T-helper 2 cell (primary cell): Measurements from ENCODE around the gene CPLX3.
A peak's percentile ranks its signal among the peaks of the same experiment; 100 is the strongest.

ENCODE experiments used
- DNase-seq, 5 experiments: peaks; one replicate each; pipeline versions ENCODE4 v3.0.0 to v3.0.0-alpha.2; 2012 to 2022

CPLX3 gene

GRCh38 chr15:74830868-74831267, 4.4 kb downstream of the CPLX3 start:
- no peak for DNase-seq

- DNase-seq, result no peak
Observed at GRCh38 chr15:74831813-74832495, 5.5 kb downstream of the CPLX3 start.

GRCh38 chr15:74832826-74833225, 6.4 kb downstream of the CPLX3 start:
- no peak for DNase-seq

GRCh38 chr15:74833376-74834107, 7.1 kb downstream of the CPLX3 start:
- no peak for DNase-seq

GRCh38 chr15:74835312-74835823, 8.9 kb downstream of the CPLX3 start:
- DNase-seq, result peak in 3 of 5 experiments; percentile 16 to 28 (median 26)

GRCh38 chr15:74836846-74837245, 10.4 kb downstream of the CPLX3 start:
- no peak for DNase-seq

GRCh38 chr15:74837482-74838136, 11.2 kb downstream of the CPLX3 start:
- no peak for DNase-seq

- no peak for DNase-seq
Observed at GRCh38 chr15:74838137-74838516, 11.7 kb downstream of the CPLX3 start.

- DNase-seq, result no peak
Observed at GRCh38 chr15:74838746-74839525, 12.5 kb downstream of the CPLX3 start.

- DNase-seq, result no peak
Observed at GRCh38 chr15:74839526-74840395, 13.3 kb downstream of the CPLX3 start.

- DNase-seq, result no peak
Observed at GRCh38 chr15:74840851-74841775, 14.7 kb downstream of the CPLX3 start.

- no peak for DNase-seq
Observed at GRCh38 chr15:74841891-74842373, 15.5 kb downstream of the CPLX3 start.

- DNase-seq, result peak; percentile 86 to 93 (median 90)
Observed at GRCh38 chr15:74842581-74843444, 16.4 kb downstream of the CPLX3 start, which contains the start of gene ULK3. ULK3 (minus strand) TSS chr15:74843156; CDS start chr15:74843105, 51 bp downstream.

GRCh38 chr15:74843445-74843828, 17.0 kb downstream of the CPLX3 start:
- DNase-seq, result no peak

GRCh38 chr15:74843891-74844299, 17.5 kb downstream of the CPLX3 start:
- DNase-seq, result no peak

- peak in 1 of 5 experiments; percentile 56 for DNase-seq
Observed at GRCh38 chr15:74844319-74845207, 18.1 kb downstream of the CPLX3 start.

- peak in 4 of 5 experiments; percentile 38 to 90 (median 42) for DNase-seq
Observed at GRCh38 chr15:74845208-74845568, 18.8 kb downstream of the CPLX3 start.

- peak in 1 of 5 experiments; percentile 79 for DNase-seq
Observed at GRCh38 chr15:74845581-74845980, 19.2 kb downstream of the CPLX3 start.
